ENCODE results near the gene TECPR1. TPM values are rescaled to one million over a fixed set of nuclear protein-coding genes. Genes with fewer than 3 reads are reported as not detected.

Gene TECPR1
- total RNA-seq, 1 donor from 2014 or later: 25.5 TPM

- no peak for DNase-seq (ENCODE audit: low spot score)
Observed at GRCh38 chr7:98248156-98248555, 3.9 kb downstream of the TECPR1 start.

GRCh38 chr7:98244871-98245270, 7.2 kb downstream of the TECPR1 start:
- no peak for DNase-seq (ENCODE audit: low spot score)

- DNase-seq (ENCODE audit: low spot score): no peak
Observed at GRCh38 chr7:98242934-98243333, 9.1 kb downstream of the TECPR1 start.

- no peak for DNase-seq (ENCODE audit: low spot score)
Observed at GRCh38 chr7:98242342-98242741, 9.7 kb downstream of the TECPR1 start.

GRCh38 chr7:98241674-98242241, 10.3 kb downstream of the TECPR1 start:
- DNase-seq (ENCODE audit: low spot score): no peak

GRCh38 chr7:98240961-98241673, 10.9 kb downstream of the TECPR1 start:
- no peak for DNase-seq (ENCODE audit: low spot score)

- no peak for DNase-seq (ENCODE audit: low spot score)
Observed at GRCh38 chr7:98238976-98239375, 13.1 kb downstream of the TECPR1 start.

- DNase-seq (ENCODE audit: low spot score): no peak
Observed at GRCh38 chr7:98238076-98238475, 14.0 kb downstream of the TECPR1 start.

- DNase-seq (ENCODE audit: low spot score): no peak
Observed at GRCh38 chr7:98236355-98237185, 15.5 kb downstream of the TECPR1 start.

DNA sequence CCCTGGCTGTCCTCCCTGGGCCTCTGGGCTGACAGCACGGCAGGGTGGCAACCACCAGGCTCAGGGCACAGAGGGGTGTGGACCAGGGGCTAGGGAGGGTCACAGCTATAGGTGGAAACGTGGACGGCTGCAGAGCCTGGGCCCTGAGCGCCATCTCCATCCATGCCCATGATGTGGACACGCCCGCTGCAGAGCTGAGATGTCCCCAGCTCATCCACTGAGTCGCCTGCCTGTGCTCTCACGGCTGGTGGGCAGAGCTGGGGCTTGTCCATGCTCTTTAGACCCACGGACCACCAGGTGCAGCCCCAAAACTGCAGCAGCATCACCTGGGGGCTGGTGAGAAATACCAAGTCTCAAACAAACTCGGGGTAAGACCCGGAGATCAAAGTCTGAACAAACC, 16.1 kb downstream of the TECPR1 start:
- no peak for DNase-seq (ENCODE audit: low spot score)

DNA sequence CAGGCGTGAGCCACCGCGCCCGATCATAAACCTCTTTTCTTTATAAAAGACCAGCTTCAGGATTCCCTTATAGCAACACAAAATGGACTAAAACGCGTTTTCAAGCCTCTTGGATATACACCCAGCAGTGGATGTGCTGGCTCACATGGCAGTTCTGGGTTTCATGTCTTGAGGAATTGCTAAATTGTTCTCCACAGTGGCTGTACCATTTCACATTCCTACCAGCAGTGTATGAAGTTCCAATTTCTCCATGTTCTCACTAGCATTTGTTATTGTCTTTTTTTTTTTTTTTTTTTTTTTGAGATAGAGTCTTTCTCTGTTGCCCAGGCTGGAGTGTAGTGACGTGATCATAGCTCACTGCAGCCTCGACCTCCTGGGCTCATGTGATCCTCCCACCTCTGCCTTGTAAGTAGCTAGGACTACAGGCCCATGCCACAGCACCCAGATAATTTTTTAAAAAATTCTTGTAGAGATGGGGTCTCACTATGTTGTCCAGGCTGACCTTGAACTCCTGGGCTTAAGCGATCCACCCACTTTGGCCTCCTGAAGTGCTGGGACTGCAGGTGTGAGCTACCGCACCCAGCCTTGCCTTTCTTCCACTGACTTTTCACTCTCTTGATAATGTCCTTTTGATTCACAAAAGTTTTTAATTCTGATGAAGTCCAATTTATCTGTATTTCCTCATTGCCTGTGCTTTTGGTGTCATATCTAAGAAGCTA, 17.4 kb downstream of the TECPR1 start:
- no peak for DNase-seq (ENCODE audit: low spot score)

- DNase-seq (ENCODE audit: low spot score): no peak
Observed at GRCh38 chr7:98233219-98234070, 18.6 kb downstream of the TECPR1 start.

GRCh38 chr7:98232799-98233198, 19.2 kb downstream of the TECPR1 start:
- DNase-seq (ENCODE audit: low spot score): no peak

GRCh38 chr7:98232263-98232585, 19.8 kb downstream of the TECPR1 start:
- DNase-seq (ENCODE audit: low spot score): no peak

DNA sequence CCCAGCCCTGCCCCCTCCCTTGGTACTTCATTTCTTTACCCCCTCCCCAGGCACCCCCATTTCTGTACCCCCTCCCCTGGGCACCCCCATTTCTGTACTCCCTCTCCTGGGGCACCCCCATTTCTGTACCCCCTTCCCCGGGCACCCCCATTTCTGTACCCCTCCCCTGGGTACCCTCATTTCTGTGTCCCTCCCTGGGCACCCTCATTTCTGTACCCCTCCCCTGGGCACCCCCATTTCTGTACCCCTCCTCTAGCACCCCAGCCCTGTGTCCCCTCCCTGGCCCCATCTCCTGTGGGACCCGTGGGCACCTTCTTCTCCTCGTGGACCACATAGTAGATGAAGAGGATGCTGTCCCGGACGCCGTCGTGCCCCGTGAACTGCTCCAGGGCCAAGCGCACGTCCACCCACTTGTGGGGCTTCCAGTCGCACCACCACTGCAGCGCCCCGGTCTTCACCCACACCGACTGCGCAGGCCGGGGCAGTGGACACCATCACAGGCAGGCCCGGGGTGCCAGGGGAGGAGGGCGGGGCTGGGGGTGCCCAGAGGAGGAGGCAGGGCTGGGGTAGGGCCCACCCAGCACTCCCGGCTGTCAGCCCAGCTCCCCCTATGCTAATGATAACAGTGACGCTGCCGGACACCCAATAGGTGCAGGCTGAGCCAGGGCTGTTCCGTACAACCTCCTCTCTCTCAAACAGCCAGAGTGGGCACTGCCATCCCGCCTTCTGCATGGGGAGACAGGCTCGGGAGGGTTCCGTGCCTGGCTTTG, 20.4 kb downstream of the TECPR1 start:
- no peak for DNase-seq (ENCODE audit: low spot score)

- no peak for DNase-seq (ENCODE audit: low spot score)
Observed at GRCh38 chr7:98230746-98231471, 21.1 kb downstream of the TECPR1 start.

DNA sequence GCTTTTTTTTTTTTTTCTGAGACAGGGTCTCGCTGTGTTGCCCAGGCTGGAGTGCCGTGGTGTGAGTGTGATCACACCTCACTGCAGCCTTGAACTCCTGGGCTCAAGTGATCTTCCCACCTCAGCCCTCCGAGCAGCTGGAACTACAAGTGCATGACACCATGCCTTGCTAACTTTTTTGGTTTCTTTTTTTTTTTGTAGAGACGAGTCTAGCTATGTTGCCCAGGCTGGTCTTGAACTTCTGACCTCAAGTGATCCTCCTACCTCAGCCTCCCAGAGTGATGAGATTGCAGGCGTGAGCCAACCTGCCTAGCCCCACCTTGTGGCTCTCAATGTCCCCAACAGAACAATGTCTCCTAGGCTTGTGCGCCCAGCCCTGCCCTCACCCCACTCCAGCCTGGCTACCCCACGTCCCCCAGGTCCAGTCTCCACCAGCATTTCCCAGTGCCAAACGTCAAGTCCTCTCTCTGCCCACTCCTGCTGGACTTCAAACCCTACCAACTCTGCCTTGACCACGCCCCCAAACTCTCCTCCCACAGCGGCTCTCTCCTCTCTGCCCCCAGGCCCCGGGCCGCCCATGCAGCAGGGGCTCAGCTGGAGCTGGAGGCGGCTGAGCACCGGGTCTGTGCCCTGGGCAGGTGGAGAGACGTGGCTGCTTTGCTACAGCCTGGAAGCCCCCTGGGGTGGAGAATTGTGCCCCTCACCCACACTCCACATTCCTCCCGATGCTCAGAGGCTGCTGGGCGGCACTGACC, 21.9 kb downstream of the TECPR1 start:
- DNase-seq (ENCODE audit: low spot score): no peak

DNA sequence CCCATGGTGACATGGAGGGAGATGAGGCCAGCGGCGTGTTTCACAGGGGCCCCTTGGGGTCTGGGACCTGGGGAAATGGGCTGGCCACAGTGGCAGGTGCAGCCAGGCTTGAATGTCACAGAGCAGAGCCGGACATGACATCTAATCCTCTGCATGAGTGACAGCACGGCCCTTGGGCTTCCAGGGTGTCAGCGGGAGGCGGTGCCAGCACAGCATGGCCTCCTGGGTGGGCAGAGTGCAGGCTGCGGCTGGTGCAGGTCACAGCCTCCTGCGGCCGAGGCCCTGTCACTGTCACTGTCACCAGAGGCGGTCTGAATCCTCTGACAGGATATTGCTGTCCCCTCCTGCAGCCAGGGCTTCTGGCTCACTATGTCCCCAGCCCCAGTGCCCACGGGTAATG, 22.6 kb downstream of the TECPR1 start:
- DNase-seq (ENCODE audit: low spot score): no peak

GRCh38 chr7:98228801-98229200, 23.2 kb downstream of the TECPR1 start:
- no peak for DNase-seq (ENCODE audit: low spot score)

All from mesenteric fat pad (tissue), 1 donor.